Stimulated activated CD4-positive, alpha-beta T cell treated with anti-CD3 and anti-CD28 coated beads, TNF-alpha, amount 100 ng/mL, for 24 hours (primary cell): ENCODE measurements around the gene PCTP.

Source experiments
- DNase-seq, 3 experiments: peaks; one replicate each; pipeline ENCODE4 v3.0.0-alpha.2; 2020; ENCODE audit warnings: low read depth in 3 of 3

The PCTP gene

DNA sequence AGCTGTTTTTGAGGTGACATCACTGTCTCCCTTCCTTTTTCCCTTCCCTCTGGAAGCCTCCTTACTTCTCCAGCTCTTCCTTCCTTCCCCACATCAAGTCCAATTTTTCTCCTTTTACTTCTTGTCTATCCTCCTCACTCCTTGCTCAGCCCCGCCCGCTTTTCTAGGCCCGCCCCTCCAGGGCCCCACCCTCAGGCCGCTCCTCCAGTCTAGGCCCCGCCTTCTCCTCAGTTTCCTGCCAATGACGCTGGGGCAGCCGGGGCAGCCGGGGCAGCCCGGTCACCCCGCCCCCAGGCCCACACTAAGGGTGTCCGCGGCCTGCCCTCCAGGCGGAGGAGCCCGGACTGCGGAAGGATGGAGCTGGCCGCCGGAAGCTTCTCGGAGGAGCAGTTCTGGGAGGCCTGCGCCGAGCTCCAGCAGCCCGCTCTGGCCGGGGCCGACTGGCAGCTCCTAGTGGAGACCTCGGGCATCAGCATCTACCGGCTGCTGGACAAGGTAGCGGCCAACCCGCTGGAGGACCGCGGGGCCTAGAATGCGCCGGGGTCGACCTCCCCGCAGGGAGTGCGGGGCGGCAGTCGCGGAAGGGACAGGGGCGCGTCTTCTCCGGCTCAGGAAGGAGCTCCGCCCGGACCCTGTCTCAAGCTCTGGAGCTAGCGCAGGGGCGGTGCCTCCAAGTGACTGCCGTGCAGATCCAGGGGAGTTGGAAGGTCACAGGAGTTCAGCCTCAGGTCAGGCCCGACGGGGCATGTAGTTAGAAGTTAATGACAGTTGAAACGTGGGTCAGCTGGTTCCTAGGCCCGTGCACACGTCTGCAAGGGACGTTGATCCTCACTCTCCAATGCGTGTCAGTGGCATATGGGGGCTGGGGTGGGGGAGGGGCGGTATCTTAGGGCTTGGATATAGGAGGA, at the start of gene PCTP:
PCTP (plus strand) TSS at position 302 of the 908 bp plus-strand sequence; CDS start at position 355, 53 bp downstream.
- DNase-seq: peak; percentile 71 to 91 (median 74)

DNA sequence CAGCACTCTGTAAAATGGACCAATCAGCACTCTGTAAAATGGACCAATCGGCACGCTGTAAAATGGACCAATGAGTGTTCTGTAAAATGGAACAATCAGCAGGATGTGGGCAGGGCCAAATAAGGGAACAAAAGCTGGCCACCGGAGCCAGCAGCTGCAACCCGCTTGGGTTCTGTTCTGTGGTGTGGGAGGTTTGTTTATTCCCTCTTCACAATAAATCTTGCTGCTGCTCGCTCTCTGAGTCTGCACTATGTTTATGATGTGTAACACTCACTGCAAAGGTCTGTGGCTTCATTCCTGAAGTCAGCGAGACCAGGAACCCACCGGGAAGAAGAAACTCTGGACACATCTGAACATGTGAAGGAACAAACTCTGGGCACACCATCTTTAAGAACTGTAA, 48.7 kb upstream of the PCTP start:
- no peak for DNase-seq

DNA sequence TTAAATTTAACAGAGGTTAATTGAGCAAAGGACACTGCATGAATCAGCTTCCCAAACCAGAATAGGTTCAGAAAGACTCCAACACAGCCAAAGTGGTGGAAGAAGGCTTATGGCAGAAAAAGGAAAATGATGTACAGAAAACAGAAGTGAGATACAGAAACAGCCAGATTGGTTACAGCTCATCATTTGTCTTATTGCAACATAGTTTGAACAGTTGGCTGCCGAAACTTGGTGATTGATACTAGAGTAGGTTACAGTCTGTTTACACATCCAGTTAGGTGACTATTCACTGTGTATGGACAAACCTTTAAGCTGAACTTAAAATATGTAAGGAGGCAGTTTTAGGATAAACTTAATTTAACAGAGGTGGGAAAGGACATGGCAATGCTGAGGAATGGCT, 46.5 kb upstream of the PCTP start:
- DNase-seq: no peak

DNA sequence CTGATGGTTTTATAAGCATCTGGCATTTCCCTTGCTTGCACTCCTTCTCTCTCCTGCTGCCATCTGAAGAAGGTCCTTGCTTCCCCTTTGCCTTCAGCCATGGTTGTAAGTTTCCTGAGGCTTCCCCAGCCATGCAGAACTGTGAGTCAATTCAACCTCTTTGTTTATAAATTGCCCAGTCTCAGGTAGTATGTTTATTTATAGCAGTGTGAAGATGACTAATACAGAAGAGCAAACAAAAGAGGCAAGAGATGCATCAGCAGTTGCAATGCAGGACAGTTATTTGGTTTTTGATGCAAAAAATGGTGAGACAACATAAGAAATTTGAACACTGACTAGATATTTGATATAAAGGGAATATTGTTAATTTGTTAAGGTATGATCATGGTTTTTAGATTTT, 45.0 kb upstream of the PCTP start:
- DNase-seq: no peak

DNA sequence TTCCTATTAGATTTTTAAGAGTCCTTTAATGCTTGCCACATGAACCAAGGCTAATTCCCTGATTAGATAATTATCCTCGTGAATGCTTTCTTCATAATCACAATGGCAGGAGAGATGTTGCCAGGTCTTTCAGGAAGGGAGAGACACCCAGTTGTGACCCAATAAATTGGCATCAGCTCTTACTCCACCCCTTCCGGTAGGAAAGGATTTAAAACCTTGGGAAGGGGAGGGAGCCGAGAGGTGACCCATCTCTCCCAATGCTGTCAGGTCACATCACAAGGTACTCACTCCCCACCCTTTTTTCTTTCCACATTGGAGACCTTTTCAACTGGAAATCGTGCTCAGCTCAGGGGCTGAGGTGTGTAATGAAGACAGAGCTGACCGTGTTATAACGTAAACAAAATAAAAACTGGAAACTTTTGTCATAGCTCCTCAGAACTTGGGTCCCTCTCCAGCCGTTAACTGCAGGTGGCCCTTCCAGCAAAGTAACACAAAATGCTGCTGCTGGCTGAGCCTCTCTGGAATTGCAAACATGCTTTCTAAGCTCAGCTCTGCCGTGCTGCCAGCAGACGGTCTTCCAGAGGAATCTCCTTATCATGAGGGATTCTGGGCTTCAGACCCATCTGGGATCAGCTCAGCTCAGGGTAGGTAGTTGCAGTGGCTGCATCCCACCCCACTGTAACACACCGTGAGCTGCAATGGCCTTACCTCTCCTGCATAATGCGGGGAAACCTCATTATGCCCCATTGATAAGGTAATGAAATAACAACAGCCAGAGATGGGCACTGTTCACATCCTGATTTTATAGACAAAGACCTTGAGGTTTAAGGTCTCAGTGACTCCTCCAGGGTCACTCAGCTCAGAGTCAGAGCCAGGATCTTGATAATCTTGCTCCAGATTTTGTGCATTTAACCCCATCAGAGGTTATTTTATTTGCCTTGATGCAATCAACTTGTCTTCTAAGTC, 43.8 kb upstream of the PCTP start:
- DNase-seq: no peak

DNA sequence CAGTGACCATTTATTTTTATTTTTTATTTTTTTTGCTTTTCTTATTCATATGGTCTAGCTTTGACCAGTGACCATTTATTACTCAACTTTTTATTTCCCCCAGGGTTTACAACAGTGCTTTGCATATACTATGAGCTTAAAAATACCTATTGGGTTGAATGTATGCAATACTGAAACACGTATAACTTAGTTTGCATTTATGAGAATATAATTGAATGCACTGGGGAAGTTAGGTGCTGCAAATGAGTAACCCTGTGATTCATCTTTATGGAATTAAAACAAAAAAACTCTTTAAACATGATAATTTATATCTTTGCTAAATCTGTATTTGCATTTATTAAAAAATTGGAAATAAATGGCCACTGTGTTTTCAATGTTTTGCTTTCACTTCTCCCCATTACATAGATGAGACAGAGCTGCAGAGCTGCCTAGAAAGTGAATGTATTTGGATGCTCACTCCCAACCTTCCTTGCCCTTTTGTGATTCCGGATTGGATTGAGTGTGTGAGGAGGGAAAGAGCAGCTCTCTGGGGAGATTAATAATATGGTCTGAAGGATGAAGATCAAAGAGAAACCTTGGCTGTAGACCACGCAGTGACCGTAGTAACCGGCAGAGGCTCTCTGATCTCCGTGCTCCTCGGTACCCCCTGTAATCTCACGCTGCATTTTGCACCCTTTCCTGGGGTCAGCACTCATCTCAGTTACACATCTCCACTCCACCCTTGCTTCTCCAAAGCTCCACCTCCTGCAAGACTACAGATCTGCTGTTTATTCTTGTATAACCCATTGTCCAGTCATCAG, 42.5 kb upstream of the PCTP start:
- no peak for DNase-seq

DNA sequence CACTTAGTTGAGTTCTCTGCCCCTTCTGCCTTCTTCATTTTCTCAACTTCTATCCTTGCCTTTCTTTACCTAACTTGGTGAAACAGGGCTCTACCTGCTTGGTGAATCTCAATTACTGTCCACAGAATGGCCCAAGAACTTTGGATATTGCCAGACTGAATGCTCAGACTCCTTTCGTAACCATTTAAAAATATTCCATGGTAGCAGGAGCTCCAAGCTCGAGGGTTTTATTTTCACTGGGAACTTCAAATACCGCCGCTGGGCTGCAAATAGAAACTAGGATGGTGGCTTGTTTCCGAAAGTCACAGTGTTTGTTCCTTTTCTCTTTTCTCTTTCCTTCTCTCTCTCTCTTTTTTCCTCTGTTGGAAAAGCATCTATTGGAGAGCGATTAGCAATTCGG, 41.4 kb upstream of the PCTP start:
- no peak for DNase-seq

DNA sequence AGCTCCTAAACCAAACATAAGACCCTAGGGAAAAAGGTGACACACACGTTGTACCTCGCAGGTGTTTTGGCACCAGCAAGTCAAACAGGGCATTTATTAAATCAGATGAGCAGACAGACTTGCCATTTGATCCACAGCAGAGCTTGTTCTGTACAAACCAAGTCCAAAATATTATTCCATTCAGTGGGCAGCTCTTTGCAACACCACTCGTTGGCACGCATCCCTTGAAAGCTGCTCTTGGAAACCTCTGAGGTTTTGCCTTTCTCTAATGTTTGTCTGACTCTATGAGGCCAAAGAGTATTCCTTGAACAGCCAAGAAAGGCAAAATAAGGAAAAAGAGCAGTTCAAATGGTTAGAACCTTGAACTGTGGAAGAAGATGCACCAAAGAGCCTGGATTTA, 40.9 kb upstream of the PCTP start:
- DNase-seq: no peak

DNA sequence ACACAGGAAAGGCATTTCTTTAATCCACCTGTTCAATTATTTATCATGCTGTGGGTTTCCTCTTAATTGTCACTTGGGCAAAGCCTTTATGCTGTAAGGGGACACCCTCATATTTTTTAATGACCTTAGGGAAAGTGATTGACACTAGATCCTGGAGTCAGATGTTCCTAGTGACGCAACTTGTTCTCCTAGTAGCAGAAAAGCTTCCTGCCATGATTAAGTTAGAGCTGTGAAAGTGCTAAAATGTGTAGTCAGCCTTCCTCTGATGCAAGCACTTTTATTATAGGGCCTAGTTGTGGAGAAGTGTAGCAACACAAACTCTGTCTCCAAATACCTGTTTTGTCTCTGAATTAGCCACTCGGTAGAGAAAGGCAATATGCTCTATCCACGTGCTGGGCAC, 40.4 kb upstream of the PCTP start:
- DNase-seq: no peak

DNA sequence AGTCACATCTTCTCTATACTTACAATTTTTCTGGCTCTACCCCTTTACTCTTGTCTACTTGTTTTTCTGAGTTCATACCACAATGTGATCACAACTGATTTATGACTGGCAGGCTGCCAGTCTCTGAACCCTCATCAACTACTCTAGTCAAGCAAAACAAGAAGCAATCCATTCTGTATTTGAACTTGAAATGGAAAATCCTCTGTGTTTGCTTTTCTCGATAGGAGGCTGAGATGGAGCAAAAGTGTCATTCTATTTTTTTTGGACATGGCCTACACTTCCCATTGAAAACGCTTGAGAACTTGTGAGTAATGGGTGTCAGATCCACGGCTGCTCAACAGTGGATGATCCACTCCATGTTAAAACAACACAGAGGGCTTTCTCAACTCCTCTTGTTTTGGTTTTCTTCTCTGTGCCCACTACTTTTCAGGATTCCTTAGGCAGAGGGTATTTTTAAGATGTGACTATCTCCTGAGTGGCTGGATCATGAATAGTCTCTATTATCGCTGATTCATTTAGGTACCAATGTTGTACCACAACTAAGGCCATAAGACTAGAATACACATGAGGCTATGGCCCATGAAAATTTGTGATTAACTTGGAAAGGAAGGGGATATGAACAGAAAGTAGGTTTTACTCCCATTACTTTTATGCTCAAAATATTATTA, 39.9 kb upstream of the PCTP start:
- no peak for DNase-seq

DNA sequence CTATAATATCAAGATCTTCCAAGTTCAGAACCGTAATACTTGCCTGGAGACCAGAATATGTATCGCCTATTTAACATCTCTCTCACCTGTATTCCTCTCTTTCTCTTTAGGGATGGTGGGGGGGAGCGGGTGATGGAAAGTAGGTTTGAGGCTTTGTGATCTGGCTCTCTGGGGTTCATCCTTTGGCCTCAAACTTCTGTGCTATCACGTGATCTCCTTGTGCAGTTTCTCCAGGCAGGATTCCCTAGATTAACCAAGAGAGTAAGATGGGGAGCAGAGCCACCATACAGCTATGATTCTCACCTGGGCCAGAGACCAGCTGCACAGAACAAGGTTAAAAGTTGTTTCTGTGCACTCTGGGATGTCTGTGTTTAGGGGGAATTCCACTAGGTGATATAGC, 33.4 kb upstream of the PCTP start:
- no peak for DNase-seq

DNA sequence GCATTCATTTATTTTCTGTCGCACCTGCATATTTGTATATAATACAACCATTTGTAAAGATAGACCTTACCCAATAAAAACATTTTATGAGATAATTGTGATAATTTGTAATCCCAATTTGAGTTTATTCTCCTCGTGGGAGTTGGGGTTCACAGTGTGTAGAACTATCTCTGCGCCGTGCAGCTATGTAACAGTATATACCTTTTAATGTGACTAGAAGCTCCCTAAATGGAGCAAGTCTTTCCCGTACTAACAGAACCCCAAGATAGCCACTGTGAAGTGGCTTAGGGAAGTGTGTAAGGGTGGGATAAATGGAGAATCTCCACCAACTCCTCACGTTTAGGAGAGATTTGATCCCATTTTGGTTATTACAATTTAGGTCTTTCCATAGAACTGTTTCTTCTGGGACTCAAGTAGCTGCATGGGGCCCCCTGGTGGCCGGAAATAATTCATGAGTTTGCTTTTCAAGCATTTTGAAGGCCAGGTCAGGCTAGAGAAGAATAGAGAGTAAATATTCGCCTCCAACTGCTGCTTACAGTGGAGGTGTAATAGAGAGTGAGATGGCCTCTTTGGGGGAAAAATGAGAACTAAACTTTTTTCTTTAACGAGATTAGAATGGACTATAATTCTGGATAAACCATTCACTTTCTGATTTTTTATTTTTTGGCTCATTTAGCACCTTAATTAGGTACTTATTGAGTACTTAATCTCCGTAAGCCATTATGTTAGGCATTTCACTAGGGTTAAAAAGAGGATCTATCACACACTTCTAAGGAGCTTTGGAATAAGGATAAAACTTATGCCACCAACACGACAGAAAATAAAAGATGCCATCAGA, 32.7 kb upstream of the PCTP start:
- peak; percentile 38 to 63 (median 41) for DNase-seq

DNA sequence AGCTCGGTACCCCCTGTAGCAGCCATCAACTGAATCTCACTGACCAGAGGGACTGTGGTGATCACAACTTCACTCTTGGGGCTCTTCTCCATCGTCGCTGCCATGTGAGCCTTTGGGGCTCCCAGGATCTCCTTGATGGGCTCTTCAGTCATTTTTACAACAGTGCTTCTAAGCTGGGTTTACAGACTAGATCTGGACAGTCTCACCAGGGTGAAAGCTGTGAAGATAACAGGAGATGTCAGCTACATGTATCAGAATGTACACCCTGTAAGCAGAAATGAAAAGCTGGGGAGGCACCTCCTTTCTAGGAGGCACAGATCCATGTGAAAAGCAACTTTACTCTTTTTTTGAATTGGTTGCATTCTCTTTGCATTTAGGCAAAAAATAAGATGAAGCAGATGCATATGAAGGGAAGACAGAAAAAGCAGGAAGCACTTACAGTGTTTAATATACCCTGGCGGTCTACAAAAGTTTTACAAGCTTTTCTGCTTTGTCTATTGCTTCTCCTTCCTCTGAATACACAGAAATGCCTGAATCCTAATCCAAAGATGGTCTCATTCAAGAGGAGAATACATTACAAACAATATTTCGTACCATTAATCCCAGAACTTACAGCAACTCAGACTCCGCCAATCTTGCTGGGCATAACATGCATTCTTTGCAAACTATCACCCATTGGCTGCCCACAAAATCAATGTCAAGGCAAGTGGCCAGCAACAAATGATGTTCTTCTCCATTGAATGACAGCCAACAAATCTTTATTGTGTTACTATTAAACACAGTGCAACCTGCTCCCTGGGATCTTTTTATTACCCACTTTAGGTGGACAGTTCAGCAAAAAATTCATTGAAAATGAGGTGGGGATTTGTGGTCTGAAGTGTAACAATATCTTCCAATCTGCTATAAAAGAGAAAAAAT, 29.7 kb upstream of the PCTP start:
- DNase-seq: no peak

DNA sequence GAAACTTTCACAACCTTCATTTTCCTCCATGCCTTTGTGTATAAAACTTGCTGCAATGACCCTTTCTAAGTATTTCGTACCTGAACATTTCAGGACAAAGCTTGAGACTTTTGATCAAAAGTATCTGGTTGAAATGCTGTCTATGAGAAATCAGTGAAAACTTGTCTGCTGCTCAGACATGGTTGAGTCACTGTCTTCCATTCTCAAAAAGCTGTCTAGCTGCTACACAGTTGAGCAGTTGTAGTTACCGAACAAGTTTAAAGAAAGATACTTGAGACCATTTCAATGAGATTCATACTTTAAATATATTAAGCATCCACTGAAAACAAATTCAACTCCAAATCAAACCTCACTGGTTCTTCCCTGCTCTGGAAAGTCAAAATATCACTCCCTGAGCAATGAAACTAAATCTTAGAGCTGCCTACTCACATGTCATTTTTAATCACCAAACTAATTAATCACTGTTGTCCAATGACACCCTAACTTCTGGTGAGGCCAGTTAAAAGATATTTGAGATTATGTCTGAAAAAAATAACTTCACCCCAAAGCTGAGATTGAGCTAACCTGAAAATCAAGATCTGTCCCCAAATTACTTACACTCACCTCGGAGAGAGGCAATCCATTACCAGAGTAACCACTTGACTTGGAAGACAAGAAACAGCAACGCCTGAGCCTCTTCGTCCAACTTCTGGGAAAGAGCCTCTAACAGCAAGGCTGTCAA, 28.7 kb upstream of the PCTP start:
- DNase-seq: no peak

DNA sequence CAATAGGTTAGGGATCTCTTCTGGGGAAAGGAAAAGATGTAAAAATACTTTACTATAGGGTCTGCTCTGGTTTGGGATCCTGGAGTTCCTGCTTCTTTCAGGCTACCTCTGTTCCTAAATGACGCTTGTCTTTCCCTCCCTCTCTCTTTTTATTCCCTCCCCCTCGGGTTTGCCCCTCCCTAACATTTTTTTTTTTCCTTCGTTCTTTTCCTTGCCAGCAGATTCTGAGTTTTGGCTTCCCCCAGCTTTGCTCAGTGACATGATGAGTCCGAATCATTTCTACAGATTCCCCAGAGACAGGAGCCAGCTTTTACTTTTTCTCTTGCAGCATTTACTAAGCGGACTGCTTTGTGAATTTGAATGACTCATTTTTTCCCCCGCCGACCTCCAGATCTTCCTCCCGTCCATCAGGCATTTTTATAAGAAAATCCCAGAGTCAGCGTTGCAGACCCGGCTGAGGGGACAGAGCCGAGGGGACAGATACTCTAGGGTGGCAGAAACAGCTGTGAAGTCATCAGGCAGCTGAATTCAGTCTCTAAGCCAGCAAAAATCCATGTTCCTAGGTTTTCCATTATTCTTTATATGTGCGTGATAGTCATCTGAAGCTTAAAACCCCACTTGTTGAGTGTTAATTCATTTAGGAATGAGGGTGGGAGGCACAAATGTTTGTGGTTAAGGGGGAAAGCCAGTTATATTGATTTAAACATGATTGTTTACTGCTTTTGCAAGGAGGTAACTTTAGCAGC, 27.9 kb upstream of the PCTP start, which contains the start of gene TMEM100:
TMEM100 (minus strand) TSS at position 123 of the 746 bp plus-strand sequence. CDS start 1,794 bp downstream, outside the sequence.
- DNase-seq: no peak

DNA sequence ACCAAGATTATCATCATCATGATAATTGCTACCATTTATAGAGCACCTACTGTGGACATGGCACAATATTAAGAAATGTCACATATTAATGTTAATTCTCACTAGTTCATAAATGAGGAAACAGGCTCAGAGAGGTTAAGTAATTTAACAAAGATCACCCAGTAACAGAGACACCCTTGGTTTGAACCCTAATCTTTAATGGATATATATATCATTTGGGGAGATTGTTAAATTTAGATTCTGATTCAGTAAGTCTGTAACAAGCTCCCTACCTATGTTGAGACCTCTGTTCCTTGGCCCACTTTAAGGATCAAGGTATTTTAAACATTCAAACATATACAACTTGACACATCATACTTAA, 27.4 kb upstream of the PCTP start:
- DNase-seq: no peak

DNA sequence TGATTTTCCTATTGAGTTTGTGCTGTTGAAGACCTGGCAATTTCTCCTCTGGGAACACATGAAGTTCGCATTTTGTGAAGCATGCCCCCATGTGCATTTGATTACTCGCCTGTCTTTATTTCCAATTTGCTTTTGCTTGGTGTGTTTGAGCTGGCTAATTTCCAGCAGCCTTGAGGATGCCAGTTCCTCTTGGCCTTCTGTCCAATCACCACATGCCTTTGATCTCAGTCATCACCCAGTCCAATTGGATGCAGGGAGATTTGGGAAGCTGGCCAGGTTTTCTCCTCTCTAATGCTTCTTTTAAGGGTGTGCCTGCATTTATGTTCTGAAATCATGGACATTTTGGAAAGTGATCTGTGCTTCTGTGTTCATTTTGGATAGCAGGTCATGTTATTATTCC, 24.4 kb upstream of the PCTP start:
- no peak for DNase-seq

DNA sequence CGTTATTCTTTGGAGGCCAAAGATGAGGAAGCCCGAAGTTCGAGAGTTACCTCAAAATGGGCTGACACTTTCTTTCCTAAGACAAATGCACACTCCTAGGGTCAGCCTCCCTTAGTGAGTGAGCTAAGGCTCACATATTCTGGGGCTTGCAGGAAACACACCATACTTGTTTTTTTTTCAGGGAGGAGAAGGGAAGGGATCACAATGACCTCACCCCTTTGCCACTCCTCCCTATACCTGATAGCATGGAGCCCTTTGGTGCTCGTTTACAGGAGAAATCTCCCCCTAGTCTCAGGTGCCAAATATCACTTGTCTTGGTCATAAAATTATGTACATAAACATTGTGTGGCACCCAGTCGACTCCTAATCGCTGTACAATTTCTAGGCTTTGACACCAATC, 23.6 kb upstream of the PCTP start:
- DNase-seq: no peak
